Measurements from ENCODE around the gene LNX1.

The LNX1 gene

GRCh38 chr4:53450773-53451172, 140.5 kb downstream of the LNX1 start (continued):
- TF ChIP-seq TSHZ2 (CRISPR knock-in tag; IDR thresholded peaks at IDR 0.05) = no peak

GRCh38 chr4:53444954-53445353, 146.3 kb downstream of the LNX1 start:
- TF ChIP-seq ZFP30 (CRISPR knock-in tag; IDR thresholded peaks at IDR 0.05) = no peak
- TF ChIP-seq ZNF70 (CRISPR knock-in tag; IDR thresholded peaks at IDR 0.05) = no peak
- no peak for TF ChIP-seq CSDC2 (CRISPR knock-in tag; IDR thresholded peaks at IDR 0.05)
- TF ChIP-seq PATZ1 (CRISPR knock-in tag; IDR thresholded peaks at IDR 0.05; ENCODE audit: borderline replicate concordance) = no peak
- no peak for TF ChIP-seq SNAI2 (CRISPR knock-in tag; IDR thresholded peaks at IDR 0.05)
- no peak for TF ChIP-seq ZC3H10 (CRISPR knock-in tag; IDR thresholded peaks at IDR 0.05)
- TF ChIP-seq BACH2 (CRISPR knock-in tag; IDR thresholded peaks at IDR 0.05; ENCODE audit: borderline replicate concordance) = no peak
- no peak for TF ChIP-seq PPARA (CRISPR knock-in tag; IDR thresholded peaks at IDR 0.05; ENCODE audit: borderline replicate concordance)
- TF ChIP-seq ZNF565 (CRISPR knock-in tag; conservative IDR thresholded peaks at IDR 0.05; ENCODE audit: low read depth) = no peak
- no peak for TF ChIP-seq CSRNP3 (CRISPR knock-in tag; IDR thresholded peaks at IDR 0.05)
- no peak for TF ChIP-seq ESRRG (CRISPR knock-in tag; IDR thresholded peaks at IDR 0.05)
- ATAC-seq = no peak

- no peak for ATAC-seq
- TF ChIP-seq ZFP30 (CRISPR knock-in tag; IDR thresholded peaks at IDR 0.05) (no peak), TCF4 (CRISPR knock-in tag; IDR thresholded peaks at IDR 0.05; ENCODE audit: borderline replicate concordance) (no peak), ZC3H10 (CRISPR knock-in tag; IDR thresholded peaks at IDR 0.05) (no peak)
Observed at GRCh38 chr4:53441564-53441963, 149.7 kb downstream of the LNX1 start.

- no peak for TF ChIP-seq CSRNP3 (CRISPR knock-in tag; IDR thresholded peaks at IDR 0.05)
- no peak for TF ChIP-seq RARB (CRISPR knock-in tag; IDR thresholded peaks at IDR 0.05)
- TF ChIP-seq ARNTL (CRISPR knock-in tag; IDR thresholded peaks at IDR 0.05; ENCODE audit: borderline replicate concordance, low read depth) = no peak
- no peak for TF ChIP-seq CREB5 (CRISPR knock-in tag; IDR thresholded peaks at IDR 0.05; ENCODE audit: low read depth)
- TF ChIP-seq BACH2 (CRISPR knock-in tag; IDR thresholded peaks at IDR 0.05; ENCODE audit: borderline replicate concordance) = no peak
- TF ChIP-seq SNAI2 (CRISPR knock-in tag; IDR thresholded peaks at IDR 0.05) = no peak
- no peak for TF ChIP-seq ESRRG (CRISPR knock-in tag; IDR thresholded peaks at IDR 0.05)
- TF ChIP-seq GLIS3 (CRISPR knock-in tag; IDR thresholded peaks at IDR 0.05) = no peak
- no peak for TF ChIP-seq ZC3H10 (CRISPR knock-in tag; IDR thresholded peaks at IDR 0.05)
- TF ChIP-seq TOX (CRISPR knock-in tag; IDR thresholded peaks at IDR 0.05; ENCODE audit: borderline replicate concordance) = no peak
- no peak for ATAC-seq
Observed at GRCh38 chr4:53436251-53436650, 155.0 kb downstream of the LNX1 start.
